GM12872 (cell line): ENCODE data around the gene EPHB4.

Experiments used
- TF ChIP-seq, protein P1 (sequence below): IDR thresholded peaks from 3 replicates; pipeline ENCODE4 v1.5.1; 2011; ENCODE audit warnings: low read depth, mild to moderate bottlenecking, low read length, moderate library complexity; ENCODE audit not compliant: insufficient read depth

The EPHB4 gene

DNA sequence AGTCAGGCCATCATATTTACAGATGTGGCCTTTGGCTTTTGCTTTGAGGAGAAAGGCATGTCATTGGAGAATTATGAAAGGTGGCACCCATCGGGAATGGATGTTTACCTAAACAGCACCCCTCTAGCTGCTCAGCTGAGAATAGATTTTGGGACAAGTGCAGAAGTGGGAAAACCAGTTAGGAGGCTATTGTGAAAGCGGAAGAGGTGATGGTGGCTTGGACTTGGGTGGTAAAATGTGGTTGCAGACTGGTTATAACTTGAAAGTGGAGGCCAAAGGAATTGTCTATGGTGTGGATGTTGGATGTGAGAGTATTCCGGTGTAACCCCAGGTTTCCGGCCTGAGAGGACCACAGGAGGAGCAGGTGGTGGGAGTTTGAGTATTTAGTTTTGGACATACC, 20.0 kb upstream of the EPHB4 start:
- TF ChIP-seq, protein P1, sequence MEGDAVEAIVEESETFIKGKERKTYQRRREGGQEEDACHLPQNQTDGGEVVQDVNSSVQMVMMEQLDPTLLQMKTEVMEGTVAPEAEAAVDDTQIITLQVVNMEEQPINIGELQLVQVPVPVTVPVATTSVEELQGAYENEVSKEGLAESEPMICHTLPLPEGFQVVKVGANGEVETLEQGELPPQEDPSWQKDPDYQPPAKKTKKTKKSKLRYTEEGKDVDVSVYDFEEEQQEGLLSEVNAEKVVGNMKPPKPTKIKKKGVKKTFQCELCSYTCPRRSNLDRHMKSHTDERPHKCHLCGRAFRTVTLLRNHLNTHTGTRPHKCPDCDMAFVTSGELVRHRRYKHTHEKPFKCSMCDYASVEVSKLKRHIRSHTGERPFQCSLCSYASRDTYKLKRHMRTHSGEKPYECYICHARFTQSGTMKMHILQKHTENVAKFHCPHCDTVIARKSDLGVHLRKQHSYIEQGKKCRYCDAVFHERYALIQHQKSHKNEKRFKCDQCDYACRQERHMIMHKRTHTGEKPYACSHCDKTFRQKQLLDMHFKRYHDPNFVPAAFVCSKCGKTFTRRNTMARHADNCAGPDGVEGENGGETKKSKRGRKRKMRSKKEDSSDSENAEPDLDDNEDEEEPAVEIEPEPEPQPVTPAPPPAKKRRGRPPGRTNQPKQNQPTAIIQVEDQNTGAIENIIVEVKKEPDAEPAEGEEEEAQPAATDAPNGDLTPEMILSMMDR = no peak

GRCh38 chr7:100840470-100841100, 13.3 kb upstream of the EPHB4 start:
- TF ChIP-seq, protein P1 = no peak

- TF ChIP-seq, protein P1 = no peak
Observed at GRCh38 chr7:100839361-100839760, 12.0 kb upstream of the EPHB4 start.

DNA sequence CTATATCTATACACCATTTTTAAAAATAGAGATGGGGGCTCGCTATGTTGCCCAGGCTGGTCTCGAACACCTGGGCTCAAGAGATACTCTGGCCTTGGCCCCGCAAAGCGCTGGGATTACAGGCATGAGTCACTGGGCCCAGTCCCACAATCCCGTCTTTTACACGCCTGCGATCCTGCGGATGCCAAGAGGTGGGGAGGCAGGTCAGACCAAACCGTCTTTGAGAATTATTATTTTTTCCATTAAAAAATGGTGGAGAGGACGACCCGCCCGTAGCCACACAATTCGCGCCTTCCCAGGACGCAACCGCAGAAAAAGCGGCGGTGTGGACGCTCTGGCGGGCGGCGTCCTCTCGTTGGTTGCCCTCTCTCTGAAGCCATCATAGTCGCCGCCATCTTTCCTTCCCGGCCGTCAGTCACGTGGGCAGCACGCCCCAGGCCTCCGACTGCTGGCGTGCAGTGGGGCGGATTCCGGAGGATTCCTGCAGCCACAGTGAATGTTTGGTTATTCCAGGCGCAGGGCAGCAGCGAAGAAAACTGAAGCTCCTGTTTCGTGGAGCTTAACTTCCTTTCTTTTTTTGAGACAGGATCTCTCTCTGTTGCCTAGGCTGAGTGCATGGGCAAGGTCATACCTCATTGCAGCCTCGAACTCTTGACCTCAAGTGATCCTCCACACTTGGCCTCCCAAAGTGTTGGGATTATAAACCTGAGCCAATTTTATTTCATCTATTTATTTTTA, 9.9 kb upstream of the EPHB4 start:
- TF ChIP-seq, protein P1 = no peak

DNA sequence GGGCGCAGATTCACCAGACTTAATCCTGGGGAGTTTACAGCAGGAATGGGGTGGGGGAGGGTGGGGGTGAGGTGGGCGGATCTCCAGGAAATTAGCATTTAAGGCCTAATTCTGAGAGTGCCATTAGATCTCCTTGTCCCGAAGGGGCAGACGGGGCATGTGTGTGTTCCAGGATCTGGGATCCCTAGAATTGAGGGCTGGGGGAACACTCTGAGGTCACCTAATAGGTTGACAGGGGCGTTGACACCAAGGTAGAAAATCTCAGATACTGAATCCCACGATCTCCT, 9.4 kb upstream of the EPHB4 start:
- TF ChIP-seq, protein P1 = no peak

DNA sequence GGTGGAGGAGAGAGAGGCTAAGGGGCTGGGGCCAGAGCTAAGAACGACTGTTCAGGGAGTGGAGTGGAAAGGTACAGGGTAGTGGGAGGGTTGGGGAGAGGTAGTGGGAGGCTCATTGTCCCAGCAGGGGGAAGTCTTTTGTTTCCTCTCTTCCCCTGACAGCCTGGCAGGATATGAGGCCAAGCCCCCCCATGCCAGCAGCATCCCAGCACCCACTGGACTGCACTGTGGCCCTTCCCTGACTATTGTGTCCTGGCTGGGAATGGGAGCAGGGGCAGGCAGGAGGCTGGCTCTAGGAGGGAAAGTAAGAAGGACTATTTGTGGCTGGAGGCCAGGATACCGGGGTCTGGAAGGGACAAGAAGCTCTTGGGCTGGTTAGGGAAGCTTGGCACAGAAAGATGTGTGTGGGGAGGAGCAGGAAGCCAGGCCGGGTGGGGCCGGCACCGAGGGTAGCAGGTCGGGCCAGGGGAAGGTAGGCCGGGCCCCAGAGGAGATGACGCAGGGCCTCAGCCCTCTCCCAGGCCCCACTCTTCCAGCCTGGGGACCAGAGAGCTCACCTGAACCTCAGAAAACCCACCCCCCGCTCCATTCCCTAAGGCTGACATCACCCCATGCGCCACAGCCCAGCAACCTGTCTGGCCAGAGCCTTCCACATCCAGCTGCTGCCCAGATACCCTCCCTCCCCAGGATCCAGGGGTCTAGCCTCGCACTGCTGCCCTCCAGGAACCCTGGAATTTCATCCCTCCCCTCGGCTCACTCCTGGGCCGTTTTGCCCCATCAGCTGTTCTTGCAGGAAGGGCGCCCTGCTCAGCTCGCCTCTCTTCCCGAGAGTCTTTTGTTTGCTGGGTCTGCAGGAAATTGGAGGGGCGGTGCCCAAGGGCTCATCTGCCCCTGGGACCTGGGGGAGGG, 8.8 kb upstream of the EPHB4 start:
- TF ChIP-seq, protein P1 = no peak

DNA sequence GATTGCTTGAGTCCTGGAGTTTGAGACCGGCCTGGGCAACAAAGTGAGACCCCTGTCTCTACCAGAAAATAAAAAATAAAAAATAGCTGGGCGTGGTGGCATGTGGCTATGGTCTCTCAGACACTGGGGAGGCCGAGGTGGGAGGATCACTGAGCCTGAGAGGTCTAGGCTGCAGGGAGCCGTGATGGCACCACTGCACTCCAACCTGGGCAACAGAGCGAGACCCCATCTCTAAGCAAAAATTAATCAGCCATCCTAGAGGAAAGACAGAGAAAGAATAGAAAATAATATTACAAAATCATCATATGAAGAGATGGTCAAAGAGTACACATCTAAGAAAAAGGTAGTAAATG, 4.9 kb upstream of the EPHB4 start:
- TF ChIP-seq, protein P1 = no peak
